NCI-H446 (cell line): ENCODE data around the gene VWA3B.
"Not testable (repeated sequence)": the region's sequence is repeated elsewhere in the genome, so short reads cannot be mapped to it uniquely, and the experiment has no call there.

Experiments used
- DNase-seq, 2 experiments: peaks; one replicate each; lab custom pipeline; 2025; lab: John Stamatoyannopoulos, UW

The VWA3B gene

GRCh38 chr2:98085649-98086048 lies 1.3 kb upstream of the VWA3B start:
- DNase-seq, result no peak

DNA sequence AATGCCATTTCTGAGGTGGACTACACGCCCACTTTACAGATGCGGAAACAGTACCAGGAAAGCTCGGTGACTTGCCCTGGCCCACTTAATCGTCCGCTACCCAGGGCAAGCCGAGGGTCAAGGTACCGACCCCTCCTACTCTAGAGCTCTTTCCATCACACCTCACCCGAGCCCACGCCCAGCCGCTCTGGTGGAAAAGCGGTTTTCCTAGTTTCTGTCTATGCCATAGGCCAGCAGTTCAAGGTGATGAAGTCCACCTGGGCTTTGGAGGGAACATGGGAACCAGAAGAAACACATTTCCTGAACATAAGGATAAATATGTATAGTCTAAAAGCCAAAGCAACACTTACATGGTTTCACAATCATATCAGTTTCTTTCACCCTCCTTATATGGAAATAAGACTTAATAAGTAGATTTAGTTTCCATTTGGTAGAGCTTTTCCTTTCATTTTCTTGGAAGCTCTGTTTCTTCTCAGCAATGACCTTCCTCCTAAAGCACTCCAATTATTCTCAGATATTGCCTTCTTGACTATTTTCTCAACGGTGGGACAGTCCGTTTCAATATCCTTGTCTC lies 567 bp downstream of the VWA3B start:
- no peak for DNase-seq

DNA sequence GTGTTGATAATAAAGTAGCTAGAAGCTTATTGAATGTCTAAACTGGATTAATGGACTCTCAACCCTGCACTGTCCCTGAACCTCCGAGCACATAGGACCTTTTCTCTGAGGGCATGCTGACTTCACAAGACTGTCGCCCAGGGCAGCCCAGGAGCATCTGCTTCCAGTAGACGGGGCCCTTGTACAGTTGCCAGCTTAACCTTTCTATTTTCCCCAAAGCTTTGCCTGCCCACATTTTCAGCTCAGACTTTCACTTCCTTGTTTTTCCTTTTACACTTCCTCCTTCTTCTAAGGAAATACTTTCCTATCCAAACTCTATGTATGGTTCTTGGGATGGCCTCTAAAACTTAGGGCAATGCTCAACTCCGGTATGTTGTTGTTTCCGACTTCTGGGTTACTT lies 1.3 kb downstream of the VWA3B start:
- DNase-seq, result no peak

- no peak for DNase-seq
These were observed 3.0 kb downstream of the VWA3B start for GRCh38 chr2:98089941-98090340.

DNA sequence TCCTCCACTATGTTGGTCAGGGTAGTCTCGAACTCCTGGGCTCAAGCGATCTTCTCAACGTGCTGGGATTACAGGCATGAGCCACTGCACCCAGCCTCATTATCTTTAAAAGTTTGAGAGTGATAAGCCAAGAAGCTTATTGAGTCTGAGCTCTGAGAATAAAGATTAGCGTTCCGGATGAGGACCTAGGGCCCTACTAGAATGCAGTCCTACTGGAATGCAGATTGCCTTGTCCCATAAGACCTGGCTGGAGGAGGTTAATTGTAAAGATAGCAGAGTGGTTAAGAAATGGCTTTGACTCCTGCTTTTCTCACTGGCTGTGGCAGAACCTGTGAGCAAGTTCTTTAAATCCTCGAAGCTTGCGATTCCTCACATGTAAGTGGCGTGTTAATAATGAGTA lies 4.0 kb downstream of the VWA3B start:
- no peak for DNase-seq

DNA sequence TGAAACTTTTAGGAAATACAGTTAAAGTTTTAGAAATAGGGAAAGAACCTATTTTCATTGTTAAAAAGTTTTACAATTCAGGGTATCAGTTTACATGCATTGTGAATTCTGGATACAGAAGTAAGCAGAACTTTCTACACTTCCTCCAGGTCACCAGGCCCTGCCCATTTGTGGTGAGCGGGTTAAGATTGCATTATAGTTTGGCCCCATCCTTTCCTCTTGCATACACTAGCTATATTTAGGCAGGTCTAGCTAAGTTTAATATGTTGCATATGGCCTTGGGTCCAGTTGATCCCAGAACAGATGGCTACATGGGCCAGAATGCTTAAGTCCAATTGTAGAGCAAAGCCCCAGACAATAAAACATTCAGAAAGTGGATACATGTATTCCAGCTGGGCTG lies 4.8 kb downstream of the VWA3B start:
- DNase-seq, result no peak

DNA sequence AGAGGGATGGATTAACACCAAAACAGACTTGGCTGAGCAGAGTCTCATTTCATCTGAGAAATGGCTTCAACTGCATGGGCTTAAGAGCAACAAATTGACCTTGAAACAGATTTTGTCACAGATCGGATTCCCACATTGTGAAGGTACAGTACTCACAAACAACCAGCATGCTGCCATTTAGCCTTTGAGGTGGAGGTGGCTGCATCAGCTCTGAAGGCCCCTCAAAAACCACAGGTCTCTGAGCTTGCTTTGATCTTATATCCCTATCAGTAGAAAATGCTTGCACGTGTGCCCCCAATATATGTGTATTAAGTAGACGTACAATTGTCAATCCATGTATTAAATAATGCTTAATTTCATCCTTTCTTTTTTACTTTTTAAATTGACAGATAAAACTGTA lies 6.2 kb downstream of the VWA3B start:
- DNase-seq, result no peak

DNA sequence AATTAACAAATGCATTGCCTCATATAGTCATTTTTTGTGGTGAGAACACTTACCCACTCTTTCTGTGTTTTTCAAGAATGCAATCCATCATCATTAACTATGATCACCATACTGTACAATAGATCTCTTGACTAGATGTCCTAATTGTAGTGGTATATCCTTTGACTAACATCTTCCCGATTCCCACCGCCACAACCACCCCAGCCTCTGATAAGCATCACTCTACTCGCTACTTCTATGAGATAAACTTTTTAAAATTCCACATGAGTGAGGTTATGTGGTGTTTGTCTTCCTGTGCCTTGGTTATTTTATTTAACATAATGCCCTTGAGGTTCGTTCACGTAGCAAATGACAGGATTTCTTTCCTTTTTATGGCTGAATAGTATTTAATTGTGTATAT lies 6.6 kb downstream of the VWA3B start:
- no peak for DNase-seq

DNA sequence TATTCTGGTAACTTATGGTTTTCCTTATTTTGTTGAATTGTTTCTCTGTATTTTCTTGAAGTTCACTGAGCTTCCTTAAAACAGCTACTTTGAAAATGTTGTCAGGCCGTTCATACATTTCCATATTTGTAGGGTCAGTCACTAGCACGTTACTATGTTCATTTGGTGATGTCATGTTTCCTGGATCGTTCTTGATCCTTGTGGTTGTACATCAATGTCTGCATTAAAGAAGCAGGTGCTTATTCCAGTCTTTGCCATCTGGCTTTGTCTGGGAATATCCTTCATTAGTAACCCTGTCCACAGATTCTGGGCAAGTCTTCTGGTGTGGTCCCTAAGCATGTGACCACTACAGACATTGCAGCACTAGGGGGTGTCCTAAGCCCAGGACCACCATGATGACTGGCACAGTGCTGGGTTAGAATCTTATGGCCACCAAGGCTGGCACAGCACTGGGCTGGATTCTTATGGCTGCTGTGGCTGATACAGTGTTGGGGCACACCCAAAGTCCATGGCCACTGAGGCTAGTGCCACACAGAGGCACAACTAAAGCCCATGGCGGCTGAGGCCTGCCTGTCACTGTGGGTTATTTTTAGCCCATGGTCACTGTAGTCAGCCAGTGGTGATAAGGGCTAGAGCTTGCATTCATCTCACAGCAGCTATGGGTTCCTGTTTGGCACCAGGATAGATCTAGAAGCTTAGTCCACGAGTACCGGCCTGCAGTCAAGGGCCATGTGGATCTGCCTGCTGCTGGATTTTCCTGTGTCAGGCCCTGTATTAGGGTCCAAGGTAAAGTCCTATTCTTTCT lies 13.2 kb downstream of the VWA3B start:
- no peak for DNase-seq

- DNase-seq, result not testable (repeated sequence)
These were observed 15.3 kb downstream of the VWA3B start for GRCh38 chr2:98102315-98102714.

DNA sequence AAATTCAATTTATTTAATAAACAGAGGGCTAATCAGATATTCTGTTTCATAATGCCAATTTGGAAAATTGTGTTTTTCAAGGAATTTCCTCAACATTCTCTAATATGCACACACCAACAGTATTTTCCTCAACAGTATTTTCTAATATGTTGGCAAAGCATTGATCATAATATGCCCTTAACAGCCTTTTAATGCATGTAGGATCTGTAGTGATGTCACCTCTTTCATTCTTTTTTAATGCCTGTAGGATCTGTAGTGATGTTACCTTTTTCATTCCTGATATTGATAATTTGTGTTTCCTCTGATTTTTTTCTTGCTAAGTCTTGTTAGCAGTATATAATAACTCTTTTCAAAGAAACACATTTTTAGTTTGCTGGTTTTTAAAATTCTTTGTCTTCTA lies 15.9 kb downstream of the VWA3B start:
- no peak for DNase-seq

DNA sequence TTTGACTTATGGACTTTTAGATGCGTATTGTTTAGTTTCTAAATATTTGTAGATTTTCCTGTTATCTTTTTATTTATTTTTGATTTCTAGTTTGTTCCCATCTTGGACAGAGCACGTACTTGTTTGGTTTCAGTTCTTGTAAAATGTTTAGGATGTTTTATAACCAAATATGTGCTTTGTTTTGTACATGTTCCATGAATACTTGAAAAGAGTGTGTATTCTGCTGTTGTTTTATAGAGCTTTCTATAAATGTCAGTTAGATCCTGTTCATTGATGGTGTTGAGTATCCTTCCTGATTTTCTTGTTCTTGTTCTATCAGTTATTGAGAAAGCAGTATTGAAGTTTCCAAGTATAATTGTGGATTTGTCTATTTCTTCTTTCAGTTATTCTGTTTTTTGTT lies 21.1 kb downstream of the VWA3B start:
- no peak for DNase-seq

- no peak for DNase-seq
These were observed 23.8 kb downstream of the VWA3B start for GRCh38 chr2:98110741-98111140.

- DNase-seq, result no peak
These were observed 27.8 kb downstream of the VWA3B start for GRCh38 chr2:98114643-98115330.

- DNase-seq, result no peak
These were observed 31.2 kb downstream of the VWA3B start for GRCh38 chr2:98118161-98118560.

DNA sequence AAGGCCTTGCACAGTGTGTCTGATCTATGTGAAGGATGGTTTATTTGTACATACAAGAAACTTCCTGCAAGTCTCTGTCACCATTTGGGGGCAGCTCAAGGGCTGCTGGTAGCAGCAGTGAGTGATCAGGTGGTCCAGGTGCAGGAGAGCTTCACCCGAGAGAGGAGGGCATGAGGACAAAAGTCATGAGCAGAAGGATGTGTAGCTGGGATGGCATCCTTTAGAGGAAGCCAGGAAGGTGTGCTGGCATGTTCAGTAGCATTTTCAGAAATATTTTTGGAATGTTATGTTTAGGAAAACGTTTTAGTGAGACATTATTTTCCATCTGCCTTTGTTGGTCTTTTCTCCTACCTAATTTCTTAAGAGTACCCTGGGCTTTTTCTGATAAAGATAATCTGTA lies 31.9 kb downstream of the VWA3B start:
- no peak for DNase-seq

DNA sequence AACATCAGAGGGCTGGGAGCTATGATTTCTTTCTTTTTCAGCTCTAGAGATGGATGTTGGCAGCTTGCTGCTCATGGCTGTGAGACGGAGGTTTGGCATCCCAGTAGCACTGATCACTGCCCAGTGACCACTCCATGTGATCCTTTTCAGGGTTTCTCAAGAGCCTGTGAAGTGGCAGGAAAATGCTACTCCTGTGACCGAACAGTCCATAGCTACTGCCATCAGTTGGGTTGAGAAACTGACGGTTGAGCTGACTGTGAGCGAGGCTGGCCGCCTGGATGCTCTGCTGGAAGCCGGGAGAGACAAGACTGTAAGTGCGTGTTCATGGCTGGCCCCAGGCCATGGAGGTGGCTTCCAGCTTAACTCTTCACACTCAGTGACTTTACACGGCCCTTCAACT lies 34.2 kb downstream of the VWA3B start:
- DNase-seq, result no peak

DNA sequence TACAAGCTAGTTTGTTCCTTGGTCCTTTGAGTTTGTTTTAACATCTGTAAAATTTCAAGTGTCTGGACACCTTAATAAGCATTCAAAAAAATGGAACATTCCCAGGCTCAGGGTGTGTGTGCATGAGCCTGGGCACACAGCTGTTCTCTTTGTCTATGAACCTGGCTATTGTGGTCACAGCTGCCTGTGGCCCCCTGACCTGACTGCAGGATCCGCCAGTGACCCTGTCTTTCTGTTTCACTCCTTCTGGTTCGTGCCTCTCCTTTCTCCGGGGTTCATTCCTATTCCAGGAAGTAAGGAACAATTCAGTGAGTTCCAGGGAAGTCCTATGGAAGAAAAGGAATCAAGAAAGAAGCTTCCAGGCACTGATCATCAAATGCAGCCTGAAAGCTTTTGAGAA lies 35.6 kb downstream of the VWA3B start:
- no peak for DNase-seq

DNA sequence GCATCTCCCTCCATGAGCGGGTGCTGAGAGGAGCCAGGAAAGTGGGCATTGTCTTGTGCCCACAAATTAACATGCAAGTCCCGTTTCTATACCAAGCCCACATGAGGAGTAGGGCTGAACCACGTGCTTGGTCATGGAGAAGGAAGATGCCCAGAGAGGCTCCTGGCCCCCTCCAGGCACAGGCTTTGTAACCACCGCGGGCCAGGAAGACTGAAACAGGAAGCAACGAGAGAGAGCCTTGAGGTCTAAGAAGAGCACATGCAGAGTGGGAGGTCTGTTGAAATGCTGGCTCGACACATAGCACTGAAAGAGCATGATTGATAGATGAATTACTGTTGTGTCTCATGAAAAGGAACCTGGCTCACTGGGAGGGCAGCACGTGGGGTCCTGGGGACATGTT lies 36.3 kb downstream of the VWA3B start:
- no peak for DNase-seq

- no peak for DNase-seq
These were observed 39.1 kb downstream of the VWA3B start for GRCh38 chr2:98126061-98126460.

DNA sequence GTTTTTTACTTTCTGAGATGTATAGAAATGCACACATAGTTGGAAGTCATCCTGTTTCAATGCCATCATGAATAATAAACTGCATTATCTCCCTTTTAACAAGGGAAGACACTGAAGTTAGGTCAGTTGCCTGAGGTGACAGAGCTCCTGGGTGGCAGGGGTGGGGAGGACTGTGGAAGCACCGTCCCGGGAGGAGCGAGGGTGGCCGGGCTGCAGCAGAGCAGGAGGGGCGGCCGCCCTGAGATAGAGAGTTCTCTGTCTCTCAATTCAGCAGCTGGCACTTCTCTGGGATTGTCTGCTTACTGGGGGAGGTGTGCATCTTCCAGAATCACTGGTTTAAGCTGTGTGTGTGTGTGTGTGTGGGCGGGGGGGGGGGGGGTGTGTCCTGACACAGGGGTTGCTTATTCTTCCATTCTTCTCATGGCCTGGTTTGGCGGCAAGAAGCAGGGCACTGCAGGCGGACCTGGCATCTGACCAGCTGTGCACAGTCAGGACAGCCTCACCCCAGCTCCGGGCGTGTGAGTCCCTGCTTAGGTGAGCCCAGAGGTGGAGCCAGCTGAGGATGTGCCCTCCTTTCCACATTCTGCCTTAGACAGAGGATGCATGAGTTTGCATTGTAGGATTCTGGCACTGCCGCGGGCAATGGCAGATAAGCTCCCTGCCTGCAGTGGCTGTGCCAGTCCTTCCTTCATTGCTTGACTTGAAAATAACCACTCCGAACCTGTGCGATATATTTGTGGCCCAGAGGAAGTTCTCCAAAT lies 40.4 kb downstream of the VWA3B start:
- no peak for DNase-seq

GRCh38 chr2:98128556-98129109 lies 41.7 kb downstream of the VWA3B start:
- no peak for DNase-seq
